CD4-positive, alpha-beta T cell treated with Interleukin-15 for 4 hours (primary cell): Measurements from ENCODE around the gene XDH.

ENCODE experiments used
- DNase-seq: peaks from one replicate; pipeline ENCODE4 v3.0.0-alpha.2; 2020; ENCODE audit warnings: low spot score

The XDH gene

GRCh38 chr2:31402388-31402787 is 12.2 kb downstream of the XDH start:
- DNase-seq: no peak

GRCh38 chr2:31401580-31401979 is 13.0 kb downstream of the XDH start:
- DNase-seq: no peak

DNA sequence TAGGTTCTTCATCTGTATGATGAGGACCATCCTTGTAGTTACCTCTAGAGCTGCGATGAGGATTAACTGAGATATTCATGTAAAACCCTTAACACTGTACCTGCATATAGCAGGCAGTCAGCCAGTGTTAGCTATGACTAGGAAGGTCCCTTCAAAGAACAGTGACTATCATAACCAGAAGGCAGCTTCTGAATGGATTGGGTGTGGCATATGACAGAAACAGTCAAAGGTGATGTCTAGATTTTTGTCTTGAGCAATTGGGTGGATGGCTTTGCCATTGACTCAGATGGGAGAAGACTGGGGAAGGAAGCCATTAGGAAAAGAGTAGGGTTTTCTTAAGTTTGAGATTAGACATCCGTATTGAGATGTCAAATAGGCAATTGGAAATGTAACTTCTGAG is 15.7 kb downstream of the XDH start:
- DNase-seq: no peak

DNA sequence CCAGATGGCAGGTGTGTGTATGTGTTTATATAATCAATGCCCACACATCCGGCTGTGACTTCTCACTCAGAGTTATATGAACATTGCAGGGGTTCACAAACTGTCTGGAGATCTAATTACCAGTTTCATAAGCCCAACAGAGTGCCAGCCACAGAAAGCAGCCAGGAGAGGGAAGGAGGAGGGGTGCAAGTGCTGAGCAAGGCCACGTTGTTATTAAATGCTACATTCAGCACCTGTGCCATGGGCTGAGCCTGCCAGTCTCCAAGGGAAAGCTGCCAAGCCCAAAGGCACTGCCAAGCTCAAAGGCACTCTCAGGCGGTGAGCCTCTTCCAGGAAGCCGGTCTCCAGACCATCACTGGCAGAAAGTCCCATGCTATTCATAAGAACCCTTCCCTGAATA is 17.4 kb downstream of the XDH start:
- DNase-seq: no peak

- no peak for DNase-seq
Measured at GRCh38 chr2:31390324-31390723, 24.2 kb downstream of the XDH start.

DNA sequence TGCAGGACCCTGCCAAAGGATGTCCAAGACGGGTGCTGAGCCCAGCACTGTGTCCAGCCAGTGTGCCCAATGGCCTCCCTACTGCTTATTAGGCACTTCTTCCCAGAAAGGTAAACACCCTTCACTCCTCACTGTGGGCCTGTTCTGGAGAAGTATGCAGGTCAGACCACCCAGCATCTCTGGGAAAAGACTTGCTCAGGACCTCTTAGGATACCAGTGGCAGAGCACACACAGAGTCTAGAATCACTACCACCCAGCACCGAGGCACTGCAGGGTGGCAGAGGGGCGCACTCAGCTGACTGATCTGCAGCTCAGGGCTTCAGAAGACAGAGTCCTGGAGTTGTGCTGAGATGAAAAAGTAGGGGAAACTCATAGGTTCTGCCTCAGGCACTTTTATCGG is 25.8 kb downstream of the XDH start:
- DNase-seq: no peak

GRCh38 chr2:31387850-31388249 is 26.7 kb downstream of the XDH start:
- DNase-seq: no peak

- DNase-seq: no peak
Measured at GRCh38 chr2:31386648-31387047, 27.9 kb downstream of the XDH start.

DNA sequence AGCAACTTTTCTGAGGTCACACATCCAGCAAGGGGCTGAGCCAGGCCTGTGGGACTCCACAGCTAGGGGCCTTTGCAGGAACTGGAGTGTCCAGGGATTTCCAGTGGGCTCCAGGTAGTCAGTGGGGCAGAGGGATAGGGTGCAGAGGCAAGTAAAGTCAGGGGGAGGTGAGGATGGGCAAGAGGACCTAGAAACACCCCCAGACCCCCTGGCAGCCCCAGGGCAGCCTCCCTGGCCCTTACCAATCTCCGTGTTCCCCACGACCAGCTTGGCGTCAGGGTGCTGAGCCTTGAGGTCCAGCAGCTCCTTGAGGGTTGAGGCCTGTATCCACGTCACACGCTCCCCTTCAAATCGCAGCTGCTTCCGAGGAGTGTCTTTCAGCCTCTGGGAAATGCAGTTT is 28.4 kb downstream of the XDH start:
- no peak for DNase-seq

DNA sequence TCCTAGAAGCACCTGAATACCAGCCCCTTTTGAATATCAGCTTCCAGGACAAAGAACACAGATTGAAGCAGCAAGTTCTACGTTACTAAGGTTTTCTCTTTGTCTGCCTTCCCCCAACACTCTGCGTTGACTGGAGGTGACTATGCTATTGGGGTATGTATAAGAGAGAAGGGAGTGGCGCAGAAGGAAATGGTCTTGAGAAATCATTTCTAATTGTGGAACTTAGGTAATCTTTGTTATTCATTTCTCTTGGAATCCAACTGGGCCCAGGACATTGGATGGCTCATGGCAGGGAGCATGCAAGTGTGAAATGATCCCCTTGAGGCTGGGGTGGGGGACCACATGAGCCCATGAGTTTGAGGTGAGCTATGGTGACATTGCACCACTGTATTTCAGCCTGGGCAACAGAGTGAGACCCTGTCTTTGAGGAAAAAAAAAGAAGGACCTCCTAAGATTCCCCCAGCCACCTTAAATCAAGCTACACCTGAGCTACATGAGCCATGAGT is 29.7 kb downstream of the XDH start:
- no peak for DNase-seq

GRCh38 chr2:31384351-31384750 is 30.2 kb downstream of the XDH start:
- DNase-seq: no peak

GRCh38 chr2:31383471-31384153 is 30.9 kb downstream of the XDH start:
- no peak for DNase-seq

- DNase-seq: no peak
Measured at GRCh38 chr2:31382452-31383120, 32.0 kb downstream of the XDH start.

DNA sequence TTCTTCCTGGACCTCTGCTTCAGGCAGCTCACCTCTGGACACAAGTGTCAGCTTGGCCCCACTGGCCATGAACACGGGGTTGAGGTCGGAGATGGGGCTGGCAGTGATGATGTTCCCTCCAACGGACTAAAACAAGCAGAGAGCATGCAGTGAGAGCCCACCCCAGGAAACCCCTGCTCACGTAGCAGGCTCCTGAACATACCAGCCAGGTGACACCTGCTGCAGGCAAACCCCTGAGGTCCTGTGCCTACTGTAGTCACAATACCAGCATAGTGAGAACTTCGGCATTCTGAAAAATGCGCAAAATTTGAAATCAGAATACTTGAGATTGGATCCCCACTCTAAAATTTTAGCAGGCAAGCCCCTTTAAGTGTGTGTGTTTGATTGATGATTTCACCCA is 32.9 kb downstream of the XDH start:
- DNase-seq: no peak

GRCh38 chr2:31380243-31380642 is 34.3 kb downstream of the XDH start:
- no peak for DNase-seq

DNA sequence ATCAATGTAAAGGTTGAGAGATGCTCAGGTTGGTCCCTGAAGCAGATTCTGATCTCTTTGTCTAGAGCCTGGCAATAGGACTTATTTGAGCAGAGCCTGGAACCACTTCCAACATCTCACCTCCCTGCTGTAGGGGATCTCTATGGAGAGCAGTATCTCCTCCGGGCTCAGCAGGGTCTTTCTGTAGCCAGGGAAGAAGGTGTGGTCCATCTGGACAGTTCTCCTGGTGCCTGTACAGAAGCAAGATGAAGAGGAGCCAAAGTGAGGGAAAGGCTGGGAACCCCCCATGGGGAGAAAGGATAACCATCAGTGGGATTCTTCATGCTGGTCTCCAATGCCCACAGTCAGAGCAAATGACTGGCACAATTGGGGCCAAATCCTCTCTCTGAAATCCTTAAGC is 34.8 kb downstream of the XDH start:
- DNase-seq: no peak

- no peak for DNase-seq
Measured at GRCh38 chr2:31378791-31379501, 35.6 kb downstream of the XDH start.

DNA sequence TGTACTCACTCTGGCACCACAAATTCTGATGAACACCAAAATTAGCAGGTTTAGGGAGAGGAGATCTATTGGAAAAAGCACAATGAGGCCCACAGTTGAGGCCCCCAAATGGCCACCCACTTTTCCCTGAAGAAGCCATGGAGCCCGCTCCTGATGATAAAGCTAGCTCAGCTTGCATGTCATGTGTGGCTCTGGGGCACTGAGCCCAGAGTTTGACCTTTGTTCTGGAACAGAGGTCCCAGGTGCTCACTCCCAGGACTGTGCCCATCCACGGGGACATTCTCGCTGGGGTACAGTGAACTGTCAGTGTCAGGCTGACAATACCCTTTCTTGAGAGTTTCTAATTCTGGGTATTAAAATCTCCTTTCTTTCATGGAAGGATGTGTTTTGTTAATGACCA is 36.2 kb downstream of the XDH start:
- no peak for DNase-seq

DNA sequence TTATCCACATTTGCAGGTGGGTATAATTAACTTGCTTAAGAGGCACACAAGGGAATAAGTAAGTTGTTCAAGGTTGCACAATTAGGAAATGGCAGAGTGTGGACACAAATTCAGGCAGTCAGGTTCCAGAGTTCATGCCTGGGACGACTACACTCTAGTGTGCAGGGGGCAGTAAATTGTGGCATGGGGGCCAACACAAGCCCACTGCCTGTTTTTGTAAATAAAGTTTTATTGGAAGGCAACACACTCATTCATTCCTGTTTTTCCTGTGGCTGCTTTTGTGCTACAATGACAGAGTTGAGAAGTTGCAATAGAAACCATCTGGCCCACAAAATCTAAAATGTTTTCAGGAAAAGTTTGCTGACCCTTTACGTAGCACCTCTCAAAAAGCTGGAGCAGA is 41.4 kb downstream of the XDH start:
- DNase-seq: no peak

- no peak for DNase-seq
Measured at GRCh38 chr2:31372097-31372496, 42.4 kb downstream of the XDH start.

GRCh38 chr2:31371691-31372090 is 42.9 kb downstream of the XDH start:
- DNase-seq: no peak

DNA sequence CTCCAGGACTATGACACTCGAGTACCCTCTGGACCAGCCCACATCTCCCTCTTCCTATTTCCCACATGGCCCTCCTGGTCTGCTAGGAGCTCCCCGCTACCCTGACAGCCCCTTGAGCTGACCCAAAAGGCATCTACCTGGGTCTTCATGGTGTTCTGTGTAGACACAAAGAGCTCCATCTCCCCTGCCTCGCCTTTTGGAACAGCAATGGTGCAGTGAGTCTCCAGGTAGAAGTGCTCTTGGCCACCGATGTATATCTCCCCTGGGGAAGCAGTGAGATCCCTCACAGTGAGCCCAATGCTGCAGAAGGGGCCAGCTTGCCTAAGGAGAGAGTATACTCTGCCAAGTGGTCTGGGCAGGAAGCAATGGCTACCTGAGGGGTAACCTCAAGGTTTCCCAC is 47.8 kb downstream of the XDH start:
- no peak for DNase-seq

GRCh38 chr2:31365834-31366505 is 48.6 kb downstream of the XDH start:
- DNase-seq: no peak
